ENCODE results near the gene OTOG. TPM values are rescaled to one million over a fixed set of nuclear protein-coding genes. Genes with fewer than 3 reads are reported as not detected.

OTOG gene
- total and polyA plus RNA-seq, 2 of the 8 experiments (the other 6 are each of a cell fraction or from before 2014, with no cell fraction given), result 0.41 to 1.5 TPM

DNA sequence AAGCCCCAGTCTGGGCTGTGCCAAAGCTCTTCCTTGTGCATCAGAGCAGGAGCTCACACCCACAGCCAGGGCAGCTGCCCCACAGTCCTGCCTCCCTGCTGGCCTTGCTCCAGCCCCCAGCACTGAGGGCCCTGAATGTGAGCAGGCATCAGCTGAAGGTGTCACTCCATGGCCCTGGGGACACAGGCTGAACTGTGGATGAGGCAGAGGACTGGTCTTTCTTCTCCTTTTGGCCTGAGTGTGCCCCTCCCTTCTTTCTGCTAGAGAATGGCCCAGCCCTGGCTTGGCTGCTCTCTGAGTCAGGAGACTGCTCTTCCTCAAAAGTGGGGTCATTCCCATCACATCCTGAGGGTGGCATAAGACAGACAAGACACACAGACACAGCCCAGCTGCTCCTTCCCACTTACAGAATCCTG is 16.2 kb downstream of the OTOG start (continued):
- TF ChIP-seq, protein P1, sequence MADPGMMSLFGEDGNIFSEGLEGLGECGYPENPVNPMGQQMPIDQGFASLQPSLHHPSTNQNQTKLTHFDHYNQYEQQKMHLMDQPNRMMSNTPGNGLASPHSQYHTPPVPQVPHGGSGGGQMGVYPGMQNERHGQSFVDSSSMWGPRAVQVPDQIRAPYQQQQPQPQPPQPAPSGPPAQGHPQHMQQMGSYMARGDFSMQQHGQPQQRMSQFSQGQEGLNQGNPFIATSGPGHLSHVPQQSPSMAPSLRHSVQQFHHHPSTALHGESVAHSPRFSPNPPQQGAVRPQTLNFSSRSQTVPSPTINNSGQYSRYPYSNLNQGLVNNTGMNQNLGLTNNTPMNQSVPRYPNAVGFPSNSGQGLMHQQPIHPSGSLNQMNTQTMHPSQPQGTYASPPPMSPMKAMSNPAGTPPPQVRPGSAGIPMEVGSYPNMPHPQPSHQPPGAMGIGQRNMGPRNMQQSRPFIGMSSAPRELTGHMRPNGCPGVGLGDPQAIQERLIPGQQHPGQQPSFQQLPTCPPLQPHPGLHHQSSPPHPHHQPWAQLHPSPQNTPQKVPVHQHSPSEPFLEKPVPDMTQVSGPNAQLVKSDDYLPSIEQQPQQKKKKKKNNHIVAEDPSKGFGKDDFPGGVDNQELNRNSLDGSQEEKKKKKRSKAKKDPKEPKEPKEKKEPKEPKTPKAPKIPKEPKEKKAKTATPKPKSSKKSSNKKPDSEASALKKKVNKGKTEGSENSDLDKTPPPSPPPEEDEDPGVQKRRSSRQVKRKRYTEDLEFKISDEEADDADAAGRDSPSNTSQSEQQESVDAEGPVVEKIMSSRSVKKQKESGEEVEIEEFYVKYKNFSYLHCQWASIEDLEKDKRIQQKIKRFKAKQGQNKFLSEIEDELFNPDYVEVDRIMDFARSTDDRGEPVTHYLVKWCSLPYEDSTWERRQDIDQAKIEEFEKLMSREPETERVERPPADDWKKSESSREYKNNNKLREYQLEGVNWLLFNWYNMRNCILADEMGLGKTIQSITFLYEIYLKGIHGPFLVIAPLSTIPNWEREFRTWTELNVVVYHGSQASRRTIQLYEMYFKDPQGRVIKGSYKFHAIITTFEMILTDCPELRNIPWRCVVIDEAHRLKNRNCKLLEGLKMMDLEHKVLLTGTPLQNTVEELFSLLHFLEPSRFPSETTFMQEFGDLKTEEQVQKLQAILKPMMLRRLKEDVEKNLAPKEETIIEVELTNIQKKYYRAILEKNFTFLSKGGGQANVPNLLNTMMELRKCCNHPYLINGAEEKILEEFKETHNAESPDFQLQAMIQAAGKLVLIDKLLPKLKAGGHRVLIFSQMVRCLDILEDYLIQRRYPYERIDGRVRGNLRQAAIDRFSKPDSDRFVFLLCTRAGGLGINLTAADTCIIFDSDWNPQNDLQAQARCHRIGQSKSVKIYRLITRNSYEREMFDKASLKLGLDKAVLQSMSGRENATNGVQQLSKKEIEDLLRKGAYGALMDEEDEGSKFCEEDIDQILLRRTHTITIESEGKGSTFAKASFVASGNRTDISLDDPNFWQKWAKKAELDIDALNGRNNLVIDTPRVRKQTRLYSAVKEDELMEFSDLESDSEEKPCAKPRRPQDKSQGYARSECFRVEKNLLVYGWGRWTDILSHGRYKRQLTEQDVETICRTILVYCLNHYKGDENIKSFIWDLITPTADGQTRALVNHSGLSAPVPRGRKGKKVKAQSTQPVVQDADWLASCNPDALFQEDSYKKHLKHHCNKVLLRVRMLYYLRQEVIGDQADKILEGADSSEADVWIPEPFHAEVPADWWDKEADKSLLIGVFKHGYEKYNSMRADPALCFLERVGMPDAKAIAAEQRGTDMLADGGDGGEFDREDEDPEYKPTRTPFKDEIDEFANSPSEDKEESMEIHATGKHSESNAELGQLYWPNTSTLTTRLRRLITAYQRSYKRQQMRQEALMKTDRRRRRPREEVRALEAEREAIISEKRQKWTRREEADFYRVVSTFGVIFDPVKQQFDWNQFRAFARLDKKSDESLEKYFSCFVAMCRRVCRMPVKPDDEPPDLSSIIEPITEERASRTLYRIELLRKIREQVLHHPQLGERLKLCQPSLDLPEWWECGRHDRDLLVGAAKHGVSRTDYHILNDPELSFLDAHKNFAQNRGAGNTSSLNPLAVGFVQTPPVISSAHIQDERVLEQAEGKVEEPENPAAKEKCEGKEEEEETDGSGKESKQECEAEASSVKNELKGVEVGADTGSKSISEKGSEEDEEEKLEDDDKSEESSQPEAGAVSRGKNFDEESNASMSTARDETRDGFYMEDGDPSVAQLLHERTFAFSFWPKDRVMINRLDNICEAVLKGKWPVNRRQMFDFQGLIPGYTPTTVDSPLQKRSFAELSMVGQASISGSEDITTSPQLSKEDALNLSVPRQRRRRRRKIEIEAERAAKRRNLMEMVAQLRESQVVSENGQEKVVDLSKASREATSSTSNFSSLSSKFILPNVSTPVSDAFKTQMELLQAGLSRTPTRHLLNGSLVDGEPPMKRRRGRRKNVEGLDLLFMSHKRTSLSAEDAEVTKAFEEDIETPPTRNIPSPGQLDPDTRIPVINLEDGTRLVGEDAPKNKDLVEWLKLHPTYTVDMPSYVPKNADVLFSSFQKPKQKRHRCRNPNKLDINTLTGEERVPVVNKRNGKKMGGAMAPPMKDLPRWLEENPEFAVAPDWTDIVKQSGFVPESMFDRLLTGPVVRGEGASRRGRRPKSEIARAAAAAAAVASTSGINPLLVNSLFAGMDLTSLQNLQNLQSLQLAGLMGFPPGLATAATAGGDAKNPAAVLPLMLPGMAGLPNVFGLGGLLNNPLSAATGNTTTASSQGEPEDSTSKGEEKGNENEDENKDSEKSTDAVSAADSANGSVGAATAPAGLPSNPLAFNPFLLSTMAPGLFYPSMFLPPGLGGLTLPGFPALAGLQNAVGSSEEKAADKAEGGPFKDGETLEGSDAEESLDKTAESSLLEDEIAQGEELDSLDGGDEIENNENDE (IDR thresholded peaks at IDR 0.05; ENCODE audit: insufficient replicate concordance, low read length), result no peak
